HG02973 (cell line): ENCODE data around the gene ITPR1.

Source experiments
- ATAC-seq: cut with Tn5 transposase; IDR thresholded peaks from one replicate; pipeline ENCODE4 v1.9.1; 2021; ENCODE audit warnings: moderate library complexity; ENCODE audit not compliant: unreplicated experiment

ITPR1 gene

DNA sequence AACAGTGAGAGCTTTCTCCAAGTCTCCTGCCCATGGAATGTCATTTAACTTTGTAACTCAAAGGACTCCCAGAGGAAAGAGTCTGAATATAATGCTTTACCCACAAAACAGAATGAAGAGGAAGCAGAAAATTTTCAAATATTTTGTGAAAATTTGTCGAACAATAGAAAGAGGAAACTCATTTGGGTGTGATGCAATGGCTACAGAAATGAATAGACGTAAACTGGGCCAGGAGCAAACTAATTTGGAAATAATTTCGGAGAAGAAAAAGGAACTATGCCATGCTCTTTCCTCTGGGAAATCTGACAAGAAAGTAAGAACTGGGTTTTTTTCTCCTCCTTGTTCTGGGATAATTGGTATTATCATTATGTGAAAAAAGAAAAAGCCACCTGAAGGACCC is 14.9 kb upstream of the ITPR1 start:
- ATAC-seq = no peak

DNA sequence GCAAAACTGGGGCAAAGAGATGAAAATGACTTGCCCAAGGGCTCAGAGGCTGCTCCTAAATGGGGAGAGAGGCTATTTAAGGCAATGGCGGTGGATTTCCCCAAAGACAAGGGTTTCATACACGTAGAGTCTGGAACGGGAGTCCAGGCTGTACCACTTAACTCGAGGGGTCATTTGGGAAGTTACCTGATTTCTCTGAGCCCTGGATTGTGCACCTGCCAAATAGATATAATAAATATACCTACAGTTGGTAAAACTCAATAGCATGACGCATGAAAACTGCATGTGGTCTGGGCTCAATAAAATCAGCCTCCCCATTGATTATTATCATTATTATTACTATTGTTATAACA is 1.3 kb upstream of the ITPR1 start:
- no peak for ATAC-seq

DNA sequence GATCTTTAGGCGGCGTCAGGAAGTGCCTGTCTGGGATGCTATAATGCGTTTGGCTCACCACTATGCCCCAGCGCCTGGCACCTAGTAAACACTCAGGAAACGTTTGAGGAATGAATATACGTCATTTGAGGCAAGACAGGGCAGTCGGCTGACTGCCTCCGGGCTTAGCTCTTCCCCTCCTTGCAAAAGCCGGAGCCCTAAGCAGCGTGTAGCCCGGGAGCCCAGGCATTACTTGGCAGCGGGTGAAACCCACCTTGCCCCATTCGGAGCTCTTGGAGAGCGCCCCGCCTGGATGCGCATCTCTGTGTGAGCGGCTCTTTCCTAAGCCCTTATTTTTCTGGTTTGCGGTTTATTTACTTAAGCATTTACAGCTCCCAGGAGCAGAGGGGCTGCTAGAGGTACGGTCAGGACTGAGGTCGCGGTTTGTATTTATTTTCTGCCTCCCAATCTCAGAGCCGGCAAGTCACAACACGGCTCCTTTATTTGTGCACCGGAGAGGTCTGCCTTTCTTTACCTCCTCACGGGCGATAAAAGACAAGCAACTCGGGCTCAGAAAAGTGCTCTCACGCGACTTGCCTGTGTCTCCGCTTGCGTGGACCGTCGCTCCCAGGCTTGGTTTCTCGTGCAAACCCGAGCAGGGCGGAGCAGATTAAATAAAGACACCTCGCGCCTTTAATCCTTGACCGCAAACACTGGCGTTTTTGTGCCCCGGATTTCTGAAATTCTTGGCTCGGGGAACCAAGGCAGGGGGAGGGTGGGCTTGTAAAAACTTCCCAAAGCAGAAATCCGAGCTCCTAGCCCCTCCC is 737 bp upstream of the ITPR1 start:
- ATAC-seq = no peak

DNA sequence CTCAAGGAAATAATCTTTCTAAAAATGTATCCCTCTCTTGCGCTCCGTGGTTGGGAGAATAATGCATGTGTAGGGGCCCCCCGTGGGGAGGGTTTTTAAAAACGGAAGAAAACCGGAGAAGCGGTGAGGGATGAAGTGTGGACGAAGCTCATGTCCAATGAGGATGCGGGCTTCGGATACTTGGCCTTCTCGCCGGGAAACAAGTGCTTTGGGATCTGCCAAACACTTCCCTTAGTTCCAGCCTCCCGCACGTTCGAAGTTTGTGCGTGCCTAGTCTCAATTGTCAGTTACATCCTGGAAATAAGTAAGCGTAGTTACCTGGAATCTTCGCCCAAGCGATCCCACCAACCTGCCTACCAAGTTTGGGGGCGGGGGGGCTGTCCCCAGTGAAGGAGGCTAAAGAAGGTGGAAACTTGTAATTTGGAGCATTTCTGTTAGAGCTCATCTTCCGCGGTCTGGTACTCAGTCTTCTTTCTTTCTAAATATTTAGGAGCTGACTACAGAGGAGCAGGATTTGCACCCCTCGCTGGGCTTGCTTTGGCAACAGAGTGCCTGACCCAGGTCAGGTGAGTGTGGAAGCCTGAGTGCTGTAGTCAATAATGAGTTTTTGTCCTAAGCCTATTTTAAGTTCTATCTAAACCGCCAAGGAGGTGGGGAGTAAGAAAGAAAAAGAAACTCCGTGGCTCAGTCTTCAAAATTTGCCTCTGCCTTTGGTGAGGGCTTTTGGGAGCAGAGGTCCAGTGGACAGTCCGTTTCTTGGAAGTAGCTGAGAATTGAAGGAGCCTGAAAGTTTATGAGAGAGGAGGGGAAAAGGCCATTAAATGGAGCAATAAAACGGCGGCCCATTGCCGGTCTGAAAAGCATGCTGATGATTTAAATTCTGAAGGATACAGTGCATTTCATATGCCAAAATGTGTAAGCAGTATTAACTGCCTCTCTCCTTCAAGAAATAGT is 1.1 kb downstream of the ITPR1 start:
- ATAC-seq = no peak

DNA sequence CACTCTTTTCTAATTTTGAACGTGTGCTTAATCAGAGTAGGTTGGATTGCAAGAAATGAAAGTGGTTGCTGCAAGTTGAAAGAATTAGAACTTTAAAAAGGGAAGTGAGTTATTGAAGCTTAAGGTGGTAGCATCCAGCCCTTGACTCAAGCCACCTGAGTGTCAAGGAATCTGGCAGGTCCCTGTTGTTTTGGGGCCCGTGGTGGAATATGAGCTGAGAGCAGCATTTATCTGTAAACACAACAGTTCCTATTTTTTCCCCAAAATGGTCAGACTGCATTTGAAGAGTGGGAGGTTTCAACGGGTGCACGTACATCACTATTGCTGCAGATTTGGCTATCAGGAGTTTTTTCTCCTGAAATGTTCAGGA is 1.7 kb downstream of the ITPR1 start:
- ATAC-seq = no peak

DNA sequence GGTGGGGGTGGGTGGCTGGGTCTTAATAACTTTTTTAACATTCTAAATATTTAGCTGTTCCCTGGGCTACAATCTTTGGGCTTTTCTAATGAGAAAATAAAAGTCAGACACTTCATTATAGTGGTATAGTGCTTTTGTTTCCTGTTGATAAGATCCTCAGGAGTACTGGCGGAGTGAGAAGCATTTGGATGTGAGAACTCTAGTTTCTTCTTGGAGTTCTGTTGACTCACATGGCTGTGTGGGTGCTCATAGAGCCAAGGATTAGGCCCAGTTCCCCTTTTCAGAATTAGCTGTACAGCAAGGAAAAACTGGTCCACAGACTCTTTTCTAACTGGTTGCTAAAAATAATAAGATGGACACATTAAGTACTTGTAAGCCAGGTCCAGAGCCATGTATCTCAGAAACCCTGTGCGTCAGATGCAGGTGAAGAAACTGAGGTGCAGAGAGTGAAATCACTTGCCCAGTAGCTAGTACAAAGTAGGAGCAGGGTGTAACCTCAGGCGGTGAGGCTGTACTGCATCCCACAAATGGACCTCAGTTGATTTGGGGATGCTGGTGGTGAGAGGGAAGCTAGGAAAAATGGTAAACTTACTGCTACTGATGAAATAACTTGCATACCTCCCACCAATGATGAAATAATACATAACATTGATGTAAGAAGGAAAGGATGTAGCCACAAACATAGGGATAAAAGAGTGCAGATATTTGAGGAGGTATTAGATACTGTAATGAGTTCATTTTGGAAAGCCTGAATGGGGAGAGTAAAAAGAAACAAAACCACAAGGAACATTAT is 2.3 kb downstream of the ITPR1 start:
- no peak for ATAC-seq

DNA sequence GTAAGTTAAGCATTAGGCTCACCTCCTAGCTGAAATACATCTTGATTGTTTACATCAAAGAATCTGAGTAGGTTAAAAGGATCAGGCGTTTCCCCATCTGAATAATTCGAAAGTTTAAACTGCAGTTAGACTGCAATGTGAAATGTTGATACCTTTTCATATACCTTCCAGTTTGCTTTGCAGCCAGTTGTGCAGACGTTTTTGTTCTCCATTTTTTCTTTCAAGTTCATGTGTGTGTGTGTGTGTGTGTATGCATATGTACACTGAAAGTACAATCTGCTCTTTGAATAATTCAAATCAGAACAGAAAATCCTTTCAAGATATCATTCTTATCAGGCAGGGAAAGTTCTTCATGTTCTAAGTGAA is 2.9 kb downstream of the ITPR1 start:
- no peak for ATAC-seq

DNA sequence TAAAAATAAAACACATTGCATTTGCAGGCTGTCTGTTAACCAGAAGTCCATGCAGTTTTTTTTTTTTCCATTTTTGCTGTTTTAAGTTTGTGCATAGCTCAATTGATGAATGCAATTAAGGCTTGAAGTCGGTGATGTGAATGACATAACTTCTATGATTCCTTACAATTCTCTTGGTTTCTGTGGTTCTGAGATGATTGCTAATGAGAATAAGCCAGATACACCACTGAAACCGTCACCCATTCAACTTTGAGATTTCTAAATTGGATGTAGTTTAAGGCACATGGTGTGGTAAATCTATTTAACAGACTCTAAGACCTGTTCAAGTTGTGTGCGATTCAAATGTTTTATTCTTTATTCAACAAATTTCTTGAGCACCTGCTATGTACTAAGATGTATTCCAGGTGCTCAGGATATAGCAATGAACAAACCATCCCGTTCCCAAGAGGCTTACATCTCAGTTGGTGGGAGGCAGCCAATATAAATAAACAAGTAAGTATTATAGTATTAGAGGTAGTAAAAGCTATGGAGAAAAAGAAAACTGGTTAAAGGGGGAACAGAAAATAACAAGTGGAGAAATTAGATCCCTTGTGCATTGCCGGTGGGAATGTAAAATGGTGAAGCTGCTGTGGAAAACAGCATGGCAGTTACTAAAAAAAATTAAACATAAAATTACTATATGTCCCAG is 4.0 kb downstream of the ITPR1 start:
- no peak for ATAC-seq

DNA sequence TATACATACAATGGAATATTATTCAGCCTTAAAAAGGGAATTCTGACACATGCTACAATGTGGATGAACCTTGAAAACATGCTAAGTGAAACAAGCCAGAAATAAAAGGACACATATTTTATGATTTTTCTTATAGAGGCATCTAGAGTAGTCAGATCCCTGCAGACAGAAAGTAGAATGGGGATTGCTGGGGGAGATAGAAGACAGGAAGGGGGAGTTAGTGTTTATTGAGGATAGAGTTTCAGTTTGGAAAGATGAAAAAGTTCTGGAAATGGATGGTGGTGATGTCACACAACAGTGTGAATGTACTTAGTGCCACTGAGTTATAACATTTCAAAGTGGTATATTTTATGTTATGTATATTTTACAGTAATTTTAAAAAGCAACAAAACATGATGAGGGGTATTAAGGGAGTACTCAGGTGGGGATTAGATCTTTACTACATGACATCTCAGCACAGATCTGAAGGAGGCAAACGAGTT is 4.7 kb downstream of the ITPR1 start:
- ATAC-seq = no peak

DNA sequence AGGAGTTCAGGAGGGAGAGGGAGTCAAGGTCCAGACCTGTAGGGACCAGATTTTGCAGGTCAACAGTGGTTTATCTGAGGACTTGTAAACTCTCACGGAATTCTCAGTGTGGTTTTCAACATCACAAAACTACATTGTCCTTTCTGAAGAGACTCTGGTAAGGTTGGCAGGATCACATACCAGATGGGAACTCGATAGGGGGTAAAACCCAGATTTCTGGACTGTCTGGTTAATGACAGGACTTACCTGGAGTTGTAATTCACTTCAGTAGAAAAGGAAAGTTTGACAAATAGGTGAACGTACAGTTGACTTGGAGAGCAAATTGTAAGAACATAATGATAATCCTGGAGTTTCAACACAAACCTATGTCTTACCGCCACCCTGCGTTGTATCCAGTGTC is 5.3 kb downstream of the ITPR1 start:
- ATAC-seq = no peak

DNA sequence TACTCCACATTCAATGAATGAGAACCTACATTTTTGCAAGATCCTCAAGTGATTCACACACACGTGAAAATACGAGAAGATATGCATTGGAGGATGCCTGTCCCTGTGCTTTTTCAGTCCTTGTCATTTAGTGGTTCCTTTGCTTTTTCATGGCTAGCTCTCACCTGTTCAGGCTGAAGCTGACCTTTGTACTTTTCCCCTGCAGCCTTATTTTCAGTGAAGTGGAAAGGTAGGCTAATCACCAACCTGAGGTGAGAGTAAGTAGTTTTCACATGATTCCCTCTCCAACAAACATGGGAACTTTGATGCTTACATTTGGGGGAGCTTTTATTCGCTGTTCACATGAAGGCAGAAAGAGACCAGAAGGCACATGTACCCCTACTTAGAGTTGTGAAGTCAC is 8.3 kb downstream of the ITPR1 start:
- no peak for ATAC-seq

DNA sequence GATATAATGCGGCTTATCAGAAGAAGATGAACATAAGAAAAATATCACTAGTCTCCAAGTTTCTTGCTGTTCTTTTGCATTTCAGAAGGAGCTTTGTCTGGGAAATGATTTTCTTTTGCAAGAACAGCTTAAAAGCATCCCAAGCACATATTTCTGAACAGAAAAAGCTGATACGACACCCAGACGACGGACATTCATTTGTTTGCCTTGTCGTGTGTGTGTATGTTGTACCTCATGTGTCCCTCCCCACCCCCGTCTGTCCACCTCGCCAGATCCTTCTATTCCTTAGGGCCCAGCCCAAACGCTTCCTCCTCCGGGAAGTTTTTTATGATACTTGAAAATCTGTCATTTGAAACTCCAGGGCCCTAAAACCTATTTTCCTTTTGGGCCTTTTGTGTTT is 8.8 kb downstream of the ITPR1 start:
- ATAC-seq = no peak

DNA sequence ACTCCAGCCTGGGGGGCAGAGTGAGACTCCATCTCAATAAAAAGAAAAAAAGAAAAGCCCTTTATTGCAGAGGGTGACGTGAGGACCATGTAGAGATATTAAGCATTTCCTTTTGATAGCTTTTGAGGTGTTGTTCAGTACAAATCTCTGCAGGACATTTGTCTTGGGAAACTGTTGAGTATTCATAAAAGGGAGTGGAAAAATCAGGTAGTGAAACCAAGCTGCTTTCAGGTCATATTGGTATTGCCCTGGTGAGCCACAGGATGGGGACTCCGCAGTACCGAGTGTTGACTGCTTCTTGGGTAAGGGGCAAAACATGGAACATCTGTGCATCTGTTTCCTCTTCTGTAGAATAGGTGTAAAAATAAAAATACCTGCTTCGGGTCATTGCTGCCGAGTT is 9.9 kb downstream of the ITPR1 start:
- peak; percentile 43 for ATAC-seq

DNA sequence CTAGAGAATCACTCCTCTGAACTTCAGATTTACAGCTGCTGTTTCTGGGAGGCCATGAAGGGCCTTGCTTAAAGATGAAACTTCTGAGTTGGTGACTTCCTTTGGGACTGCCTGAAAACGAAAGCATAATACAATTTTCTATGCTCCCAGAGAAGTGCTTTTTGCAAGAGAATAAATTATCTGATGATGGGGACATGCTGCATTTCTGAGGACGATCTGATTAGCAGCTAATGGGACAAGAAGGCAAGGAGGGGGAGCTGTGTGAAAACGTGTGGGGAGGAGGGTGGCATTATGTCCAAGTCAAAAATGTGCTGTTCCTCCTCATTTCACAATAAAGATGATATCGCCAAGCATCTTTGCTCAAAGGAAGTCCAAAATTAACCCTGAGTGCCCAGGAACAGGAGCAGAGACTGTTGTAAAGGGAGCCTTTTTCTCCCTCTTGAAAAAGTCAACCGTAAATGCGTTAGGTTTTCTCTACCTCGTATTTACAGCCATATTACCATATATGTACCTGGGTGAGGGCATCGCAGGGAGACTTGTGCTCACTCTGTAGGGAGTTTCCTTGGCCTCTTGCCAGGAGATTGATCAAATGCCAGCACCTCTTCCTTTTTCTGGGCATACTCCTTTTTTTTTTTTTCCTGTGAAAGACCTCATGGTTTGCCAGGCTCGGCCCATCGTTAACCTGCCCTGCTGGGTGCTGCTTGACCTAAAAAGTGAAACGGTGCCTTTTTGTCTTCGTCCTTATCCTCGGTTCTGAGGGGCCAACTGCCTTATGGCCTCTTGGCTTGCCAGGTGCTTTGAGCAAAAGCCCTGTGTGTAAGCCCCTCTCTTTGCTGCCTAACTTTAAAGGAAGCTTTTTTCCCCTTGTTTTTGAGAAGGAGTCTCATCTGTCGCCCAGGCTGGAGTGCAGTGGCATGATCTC is 11.5 kb downstream of the ITPR1 start:
- no peak for ATAC-seq

DNA sequence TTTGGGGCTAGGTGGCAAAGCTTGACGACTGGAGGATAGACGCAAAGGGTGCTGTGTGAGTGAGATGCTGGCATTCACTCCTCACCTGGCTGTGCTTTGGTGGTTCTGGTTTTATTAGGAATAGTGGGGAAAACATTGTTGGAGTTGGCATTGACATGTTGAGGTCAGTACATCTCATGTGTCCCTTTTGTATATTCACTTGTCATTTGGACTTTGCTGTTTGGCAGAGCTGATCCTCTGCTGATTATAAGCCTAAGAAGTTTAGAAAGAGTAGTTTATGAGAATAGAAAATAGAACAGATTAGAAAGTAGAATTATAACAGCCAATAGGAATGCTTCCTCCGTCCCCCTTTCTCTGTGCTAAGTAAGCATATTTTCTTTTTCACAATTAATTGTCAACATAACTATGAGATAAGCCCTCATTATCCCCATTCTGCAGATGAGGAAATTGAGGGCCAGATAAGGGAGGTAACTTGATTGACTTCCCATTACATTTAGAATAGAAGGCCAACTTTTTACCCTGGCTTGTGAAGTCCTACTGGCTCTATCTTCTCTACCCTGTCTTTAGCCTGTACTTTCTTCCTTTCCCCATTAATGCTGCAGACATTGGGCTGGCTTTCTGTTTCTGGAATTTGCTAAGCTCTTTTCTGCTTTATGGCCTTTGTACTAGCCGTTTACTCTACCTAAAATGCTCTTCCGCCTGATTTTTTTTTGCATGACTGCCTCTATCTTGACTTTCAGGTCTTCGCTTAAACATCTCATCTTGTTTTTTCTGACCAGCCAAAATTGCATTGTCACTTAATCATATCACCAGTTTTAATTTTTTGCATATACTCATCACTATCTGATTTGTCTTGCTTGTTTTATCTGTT is 12.8 kb downstream of the ITPR1 start:
- no peak for ATAC-seq

DNA sequence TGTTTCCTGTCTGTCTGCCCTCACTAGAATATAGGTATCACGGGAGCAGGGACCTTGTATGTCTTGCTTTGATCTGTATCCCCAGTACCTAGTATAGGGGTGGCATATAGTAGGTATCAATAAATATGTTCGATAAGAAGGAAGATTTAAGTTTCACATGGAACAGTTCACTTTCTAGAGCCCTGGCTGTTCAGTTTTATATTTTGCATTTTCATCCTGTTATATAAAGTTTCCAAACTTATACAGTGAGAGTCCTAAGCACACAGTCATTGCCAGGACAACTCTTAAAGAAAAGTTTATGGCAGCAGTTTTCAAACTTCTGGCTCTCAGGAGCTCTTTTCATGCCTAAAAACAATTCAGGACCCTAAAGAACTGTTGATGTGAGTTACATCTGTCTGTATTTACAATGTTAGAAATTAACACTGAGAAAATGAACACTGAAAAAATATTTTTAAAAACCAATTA is 13.4 kb downstream of the ITPR1 start:
- no peak for ATAC-seq

DNA sequence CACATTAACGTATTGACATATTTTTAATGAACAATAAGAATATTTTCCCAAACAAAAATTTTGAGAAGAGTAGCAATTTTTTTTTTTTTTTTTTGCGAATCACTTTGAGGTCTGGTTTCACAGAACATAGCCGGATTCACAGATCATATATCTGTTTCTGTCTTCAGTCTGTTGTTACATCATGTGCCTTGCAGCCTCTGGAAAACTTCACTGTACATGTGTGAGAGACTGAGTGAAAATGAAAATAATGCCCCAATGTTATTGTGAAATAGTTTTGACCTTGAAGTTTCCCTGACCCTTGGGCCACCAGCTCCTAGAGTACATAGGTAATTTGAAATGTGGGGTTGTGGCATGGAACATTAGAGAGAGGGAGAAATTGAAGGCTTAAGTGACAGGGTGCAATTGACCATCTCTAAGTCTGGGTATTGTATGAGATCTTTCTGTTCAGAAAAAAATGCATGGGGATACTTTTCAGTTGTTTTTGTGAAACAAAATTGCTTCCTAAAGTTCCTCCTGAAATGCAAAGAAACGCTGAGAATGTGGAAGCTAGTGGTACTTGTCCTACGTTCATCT is 14.0 kb downstream of the ITPR1 start:
- ATAC-seq = peak; percentile 31
